K562 (cell line): ENCODE results near the gene DOCK8. TPM values are rescaled to one million over a fixed set of nuclear protein-coding genes. Genes with fewer than 3 reads are reported as not detected.

ENCODE experiments used
- BDP1 ChIP-seq: IDR thresholded peaks from 3 replicates; pipeline ENCODE4 v1.6.1; 2011; ENCODE audit not compliant: insufficient read length, insufficient read depth
- ETV5 ChIP-seq: sonication (generic); formaldehyde crosslinking; IDR thresholded peaks from 2 replicates; pipeline ENCODE4 v1.4.0; 2020; ENCODE audit warnings: low read depth, mild to moderate bottlenecking, missing genetic modification reagents
- FOXJ3 ChIP-seq: sonication (generic); formaldehyde crosslinking; IDR thresholded peaks from 2 replicates; pipeline ENCODE4 v1.4.0; 2020; ENCODE audit warnings: mild to moderate bottlenecking, missing genetic modification reagents
- GTF2E2 ChIP-seq: fragments of 200-800 bp; sonication (Bioruptor generic); IDR thresholded peaks from 2 replicates; pipeline ENCODE4 v1.6.1; 2016; ENCODE audit warnings: missing genetic modification characterization, missing compliant biosample characterization
- PTRF ChIP-seq: fragments of 450-650 bp; IDR thresholded peaks from 2 replicates; pipeline ENCODE4 v1.6.1; 2016; ENCODE audit warnings: mild to moderate bottlenecking, missing genetic modification characterization, missing compliant biosample characterization
- RBBP5 ChIP-seq: fragments of 200-600 bp; sonication (generic); IDR thresholded peaks from 2 replicates; pipeline ENCODE4 v1.6.1; 2012; ENCODE audit warnings: borderline replicate concordance, mild to moderate bottlenecking, low read length, control low read depth, inconsistent platforms; ENCODE audit not compliant: insufficient read depth, poor library complexity, severe bottlenecking
- TCFL5 ChIP-seq: fragments of 250-450 bp; sonication (Bioruptor Pico); conservative IDR thresholded peaks from 2 replicates; pipeline ENCODE4 v1.6.1; 2021; ENCODE audit warnings: mild to moderate bottlenecking, moderate library complexity, matching md5 sums
- polyA plus RNA-seq, 8 experiments: library from polyadenylated mRNA; depleted of rRNA in 4 of 8; stranded (reverse) in 5 of 8; unstranded in 3 of 8; fragments of >200 nt; fragmentation: Nextera tagmentation in 2 of 8; fragmentation: Illumina TruSeq in 1 of 8; extraction: Ambion mirVana in 2 of 8; extraction: Trizol in 1 of 8; gene quantifications; 2 replicates each; pipeline versions ENCODE4 v1.2.1 to v1.2.3, GENCODE V29; 2011 to 2014; ENCODE audit warnings: inconsistent platforms in 1 of 8, missing spikeins in 1 of 8
- total RNA-seq, 7 experiments: library from RNA; depleted of rRNA in 6 of 7; stranded (reverse); fragments of >200 nt in 6 of 7; fragmentation: Illumina TruSeq in 2 of 7; extraction: Trizol in 2 of 7; gene quantifications; 2 replicates each; pipeline versions ENCODE4 v1.2.1 to v1.2.3, GENCODE V29; 2011 to 2021; ENCODE audit warnings: low replicate concordance in 1 of 7
- TF ChIP-seq, protein P1 (sequence below): fragments of 450-650 bp; IDR thresholded peaks from 2 replicates; pipeline ENCODE4 v1.6.1; 2016; ENCODE audit warnings: low read depth
- TF ChIP-seq, protein P2 (sequence below), 2 experiments: IDR thresholded peaks in 1 of 2; conservative IDR thresholded peaks in 1 of 2; 2 replicates each; pipeline ENCODE4 v1.6.1; 2016; ENCODE audit warnings: low read depth in 2 of 2, mild to moderate bottlenecking in 1 of 2, missing compliant biosample characterization in 1 of 2, missing genetic modification characterization in 1 of 2, moderate library complexity in 1 of 2
- TF ChIP-seq, protein P3 (sequence below): sonication (generic); formaldehyde crosslinking; IDR thresholded peaks from 2 replicates; pipeline ENCODE4 v1.8.1; 2023; ENCODE audit warnings: missing genetic modification reagents, mild to moderate bottlenecking, borderline replicate concordance

Gene DOCK8
- total and polyA plus RNA-seq, 9 of the 15 experiments (the other 6 are each of a cell fraction or from before 2014, with no cell fraction given), result 14.4 to 53.8 (median 25.1) TPM

DNA sequence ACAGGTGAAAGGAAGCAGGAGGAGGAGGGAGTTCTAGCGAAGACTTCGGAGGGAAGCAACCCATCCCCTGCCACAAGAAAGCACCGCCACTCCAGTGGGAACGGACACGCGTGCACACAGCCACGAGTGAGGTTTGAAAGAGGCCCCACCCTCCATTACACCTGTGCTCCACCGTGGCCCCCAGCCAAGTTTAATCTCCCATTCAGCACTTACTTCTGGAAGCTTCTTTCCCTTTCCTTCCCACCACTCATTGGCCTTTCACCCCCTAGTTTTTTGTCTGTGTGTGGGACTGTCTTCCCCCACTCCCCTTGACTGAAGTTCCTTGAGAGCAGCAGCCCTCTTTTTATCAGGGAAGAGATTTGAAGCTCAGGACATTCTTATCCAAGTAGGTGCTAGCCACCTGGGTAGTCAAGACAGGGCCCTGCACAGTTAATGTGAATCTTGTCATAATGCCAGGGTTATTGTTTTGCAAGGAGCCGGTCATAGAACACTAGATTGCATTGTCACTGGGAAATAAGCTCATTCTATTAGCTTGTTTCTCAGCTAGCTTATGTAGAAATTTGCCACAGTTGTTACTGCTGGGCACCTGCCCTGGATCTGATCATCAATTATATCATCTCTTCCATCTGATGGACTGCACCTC, 256.0 kb downstream of the DOCK8 start (continued):
- TF ChIP-seq, protein P1, sequence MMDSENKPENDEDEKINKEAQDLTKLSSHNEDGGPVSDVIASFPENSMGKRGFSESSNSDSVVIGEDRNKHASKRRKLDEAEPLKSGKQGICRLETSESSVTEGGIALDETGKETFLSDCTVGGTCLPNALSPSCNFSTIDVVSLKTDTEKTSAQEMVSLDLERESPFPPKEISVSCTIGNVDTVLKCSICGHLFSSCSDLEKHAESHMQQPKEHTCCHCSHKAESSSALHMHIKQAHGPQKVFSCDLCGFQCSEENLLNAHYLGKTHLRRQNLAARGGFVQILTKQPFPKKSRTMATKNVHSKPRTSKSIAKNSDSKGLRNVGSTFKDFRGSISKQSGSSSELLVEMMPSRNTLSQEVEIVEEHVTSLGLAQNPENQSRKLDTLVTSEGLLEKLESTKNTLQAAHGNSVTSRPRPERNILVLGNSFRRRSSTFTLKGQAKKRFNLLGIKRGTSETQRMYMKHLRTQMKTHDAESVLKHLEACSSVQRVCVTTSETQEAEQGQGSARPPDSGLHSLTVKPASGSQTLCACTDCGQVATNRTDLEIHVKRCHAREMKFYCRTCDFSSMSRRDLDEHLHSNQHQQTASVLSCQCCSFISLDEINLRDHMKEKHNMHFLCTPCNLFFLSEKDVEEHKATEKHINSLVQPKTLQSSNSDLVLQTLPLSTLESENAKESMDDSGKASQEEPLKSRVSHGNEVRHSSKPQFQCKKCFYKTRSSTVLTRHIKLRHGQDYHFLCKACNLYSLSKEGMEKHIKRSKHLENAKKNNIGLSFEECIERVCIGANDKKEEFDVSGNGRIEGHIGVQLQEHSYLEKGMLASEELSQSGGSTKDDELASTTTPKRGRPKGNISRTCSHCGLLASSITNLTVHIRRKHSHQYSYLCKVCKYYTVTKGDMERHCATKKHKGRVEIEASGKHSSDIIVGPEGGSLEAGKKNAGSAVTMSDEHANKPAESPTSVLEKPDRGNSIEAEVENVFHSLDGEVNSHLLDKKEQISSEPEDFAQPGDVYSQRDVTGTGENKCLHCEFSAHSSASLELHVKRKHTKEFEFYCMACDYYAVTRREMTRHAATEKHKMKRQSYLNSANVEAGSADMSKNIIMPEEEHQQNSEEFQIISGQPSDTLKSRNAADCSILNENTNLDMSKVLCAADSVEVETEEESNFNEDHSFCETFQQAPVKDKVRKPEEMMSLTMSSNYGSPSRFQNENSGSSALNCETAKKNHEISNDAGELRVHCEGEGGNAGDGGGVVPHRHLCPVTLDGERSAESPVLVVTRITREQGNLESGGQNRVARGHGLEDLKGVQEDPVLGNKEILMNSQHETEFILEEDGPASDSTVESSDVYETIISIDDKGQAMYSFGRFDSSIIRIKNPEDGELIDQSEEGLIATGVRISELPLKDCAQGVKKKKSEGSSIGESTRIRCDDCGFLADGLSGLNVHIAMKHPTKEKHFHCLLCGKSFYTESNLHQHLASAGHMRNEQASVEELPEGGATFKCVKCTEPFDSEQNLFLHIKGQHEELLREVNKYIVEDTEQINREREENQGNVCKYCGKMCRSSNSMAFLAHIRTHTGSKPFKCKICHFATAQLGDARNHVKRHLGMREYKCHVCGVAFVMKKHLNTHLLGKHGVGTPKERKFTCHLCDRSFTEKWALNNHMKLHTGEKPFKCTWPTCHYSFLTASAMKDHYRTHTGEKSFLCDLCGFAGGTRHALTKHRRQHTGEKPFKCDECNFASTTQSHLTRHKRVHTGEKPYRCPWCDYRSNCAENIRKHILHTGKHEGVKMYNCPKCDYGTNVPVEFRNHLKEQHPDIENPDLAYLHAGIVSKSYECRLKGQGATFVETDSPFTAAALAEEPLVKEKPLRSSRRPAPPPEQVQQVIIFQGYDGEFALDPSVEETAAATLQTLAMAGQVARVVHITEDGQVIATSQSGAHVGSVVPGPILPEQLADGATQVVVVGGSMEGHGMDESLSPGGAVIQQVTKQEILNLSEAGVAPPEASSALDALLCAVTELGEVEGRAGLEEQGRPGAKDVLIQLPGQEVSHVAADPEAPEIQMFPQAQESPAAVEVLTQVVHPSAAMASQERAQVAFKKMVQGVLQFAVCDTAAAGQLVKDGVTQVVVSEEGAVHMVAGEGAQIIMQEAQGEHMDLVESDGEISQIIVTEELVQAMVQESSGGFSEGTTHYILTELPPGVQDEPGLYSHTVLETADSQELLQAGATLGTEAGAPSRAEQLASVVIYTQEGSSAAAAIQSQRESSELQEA, result no peak
- TF ChIP-seq, protein P2, sequence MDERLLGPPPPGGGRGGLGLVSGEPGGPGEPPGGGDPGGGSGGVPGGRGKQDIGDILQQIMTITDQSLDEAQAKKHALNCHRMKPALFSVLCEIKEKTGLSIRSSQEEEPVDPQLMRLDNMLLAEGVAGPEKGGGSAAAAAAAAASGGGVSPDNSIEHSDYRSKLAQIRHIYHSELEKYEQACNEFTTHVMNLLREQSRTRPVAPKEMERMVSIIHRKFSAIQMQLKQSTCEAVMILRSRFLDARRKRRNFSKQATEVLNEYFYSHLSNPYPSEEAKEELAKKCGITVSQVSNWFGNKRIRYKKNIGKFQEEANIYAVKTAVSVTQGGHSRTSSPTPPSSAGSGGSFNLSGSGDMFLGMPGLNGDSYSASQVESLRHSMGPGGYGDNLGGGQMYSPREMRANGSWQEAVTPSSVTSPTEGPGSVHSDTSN (CRISPR knock-in tag; IDR thresholded peaks at IDR 0.05; ENCODE audit: low read depth), result no peak
- TF ChIP-seq, protein P2 (tag; conservative IDR thresholded peaks at IDR 0.05; ENCODE audit: low read depth), result no peak
- TF ChIP-seq BDP1, result no peak
- TF ChIP-seq RBBP5, result no peak
- TF ChIP-seq FOXJ3 (CRISPR knock-in tag), result no peak
- TF ChIP-seq, protein P3, sequence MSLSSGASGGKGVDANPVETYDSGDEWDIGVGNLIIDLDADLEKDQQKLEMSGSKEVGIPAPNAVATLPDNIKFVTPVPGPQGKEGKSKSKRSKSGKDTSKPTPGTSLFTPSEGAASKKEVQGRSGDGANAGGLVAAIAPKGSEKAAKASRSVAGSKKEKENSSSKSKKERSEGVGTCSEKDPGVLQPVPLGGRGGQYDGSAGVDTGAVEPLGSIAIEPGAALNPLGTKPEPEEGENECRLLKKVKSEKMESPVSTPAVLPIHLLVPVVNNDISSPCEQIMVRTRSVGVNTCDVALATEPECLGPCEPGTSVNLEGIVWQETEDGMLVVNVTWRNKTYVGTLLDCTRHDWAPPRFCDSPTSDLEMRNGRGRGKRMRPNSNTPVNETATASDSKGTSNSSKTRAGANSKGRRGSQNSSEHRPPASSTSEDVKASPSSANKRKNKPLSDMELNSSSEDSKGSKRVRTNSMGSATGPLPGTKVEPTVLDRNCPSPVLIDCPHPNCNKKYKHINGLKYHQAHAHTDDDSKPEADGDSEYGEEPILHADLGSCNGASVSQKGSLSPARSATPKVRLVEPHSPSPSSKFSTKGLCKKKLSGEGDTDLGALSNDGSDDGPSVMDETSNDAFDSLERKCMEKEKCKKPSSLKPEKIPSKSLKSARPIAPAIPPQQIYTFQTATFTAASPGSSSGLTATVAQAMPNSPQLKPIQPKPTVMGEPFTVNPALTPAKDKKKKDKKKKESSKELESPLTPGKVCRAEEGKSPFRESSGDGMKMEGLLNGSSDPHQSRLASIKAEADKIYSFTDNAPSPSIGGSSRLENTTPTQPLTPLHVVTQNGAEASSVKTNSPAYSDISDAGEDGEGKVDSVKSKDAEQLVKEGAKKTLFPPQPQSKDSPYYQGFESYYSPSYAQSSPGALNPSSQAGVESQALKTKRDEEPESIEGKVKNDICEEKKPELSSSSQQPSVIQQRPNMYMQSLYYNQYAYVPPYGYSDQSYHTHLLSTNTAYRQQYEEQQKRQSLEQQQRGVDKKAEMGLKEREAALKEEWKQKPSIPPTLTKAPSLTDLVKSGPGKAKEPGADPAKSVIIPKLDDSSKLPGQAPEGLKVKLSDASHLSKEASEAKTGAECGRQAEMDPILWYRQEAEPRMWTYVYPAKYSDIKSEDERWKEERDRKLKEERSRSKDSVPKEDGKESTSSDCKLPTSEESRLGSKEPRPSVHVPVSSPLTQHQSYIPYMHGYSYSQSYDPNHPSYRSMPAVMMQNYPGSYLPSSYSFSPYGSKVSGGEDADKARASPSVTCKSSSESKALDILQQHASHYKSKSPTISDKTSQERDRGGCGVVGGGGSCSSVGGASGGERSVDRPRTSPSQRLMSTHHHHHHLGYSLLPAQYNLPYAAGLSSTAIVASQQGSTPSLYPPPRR, result no peak
- TF ChIP-seq PTRF (tag), result no peak
- TF ChIP-seq GTF2E2 (tag), result no peak
- no peak for TF ChIP-seq ETV5
- TF ChIP-seq TCFL5, result no peak
